Measurements from ENCODE around the gene UBL4B.

Gene UBL4B

DNA sequence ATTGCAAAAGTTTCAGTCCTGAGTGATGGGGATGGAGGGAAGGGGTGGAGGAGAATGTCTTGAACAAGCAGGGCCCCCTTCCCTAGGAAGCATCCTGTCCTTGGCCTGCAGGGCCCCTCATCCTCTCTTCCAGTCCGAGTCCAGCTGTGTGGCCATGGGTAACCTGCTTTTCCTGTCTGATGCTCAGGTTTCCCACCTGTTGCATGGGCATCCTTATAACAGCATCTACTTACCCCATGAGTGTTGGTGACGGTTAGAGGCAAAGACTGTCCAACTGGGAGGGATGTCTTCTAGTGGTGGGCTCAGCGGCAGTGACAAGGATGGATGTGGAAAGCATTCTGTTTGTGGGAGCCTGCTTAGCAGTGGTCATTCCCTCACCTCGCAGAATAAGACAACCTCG is 1.9 kb downstream of the UBL4B start:
- no peak overlapping the region for H2AFZ ChIP-seq (ENCODE audit: low read depth, low read length, severe bottlenecking)
- no peaks in the 10 kb centered on the region for H3K9me3 ChIP-seq (ENCODE audit: insufficient read depth, low read length)
- H3K9me2 ChIP-seq (replicated peaks; ENCODE audit: insufficient read depth, low read length) = no peaks in the 10 kb centered on the region
- no peak for TF ChIP-seq EZH2phosphoT487 (conservative IDR thresholded peaks at IDR 0.05; ENCODE audit: low read length)
- TF ChIP-seq, protein P1, sequence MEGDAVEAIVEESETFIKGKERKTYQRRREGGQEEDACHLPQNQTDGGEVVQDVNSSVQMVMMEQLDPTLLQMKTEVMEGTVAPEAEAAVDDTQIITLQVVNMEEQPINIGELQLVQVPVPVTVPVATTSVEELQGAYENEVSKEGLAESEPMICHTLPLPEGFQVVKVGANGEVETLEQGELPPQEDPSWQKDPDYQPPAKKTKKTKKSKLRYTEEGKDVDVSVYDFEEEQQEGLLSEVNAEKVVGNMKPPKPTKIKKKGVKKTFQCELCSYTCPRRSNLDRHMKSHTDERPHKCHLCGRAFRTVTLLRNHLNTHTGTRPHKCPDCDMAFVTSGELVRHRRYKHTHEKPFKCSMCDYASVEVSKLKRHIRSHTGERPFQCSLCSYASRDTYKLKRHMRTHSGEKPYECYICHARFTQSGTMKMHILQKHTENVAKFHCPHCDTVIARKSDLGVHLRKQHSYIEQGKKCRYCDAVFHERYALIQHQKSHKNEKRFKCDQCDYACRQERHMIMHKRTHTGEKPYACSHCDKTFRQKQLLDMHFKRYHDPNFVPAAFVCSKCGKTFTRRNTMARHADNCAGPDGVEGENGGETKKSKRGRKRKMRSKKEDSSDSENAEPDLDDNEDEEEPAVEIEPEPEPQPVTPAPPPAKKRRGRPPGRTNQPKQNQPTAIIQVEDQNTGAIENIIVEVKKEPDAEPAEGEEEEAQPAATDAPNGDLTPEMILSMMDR (IDR thresholded peaks at IDR 0.05; ENCODE audit: insufficient read depth, low read length, poor library complexity, severe bottlenecking) = no peak
- no peak overlapping the region for H3K4me2 ChIP-seq (ENCODE audit: low read depth, low read length, poor library complexity, severe bottlenecking)
- no peaks in the 10 kb centered on the region for H3F3A ChIP-seq (ENCODE audit: insufficient read depth)
- no peak overlapping the region for H3K27ac ChIP-seq (ENCODE audit: low read depth, low read length)
- no peaks in the 10 kb centered on the region for H4K20me1 ChIP-seq (ENCODE audit: low read depth, low read length)
- H3K79me2 ChIP-seq (ENCODE audit: insufficient read depth, low read length) = no peaks in the 10 kb centered on the region
- H3K36me3 ChIP-seq (ENCODE audit: low read length) = no peaks in the 10 kb centered on the region
- no peaks in the 10 kb centered on the region for H3K27me3 ChIP-seq (ENCODE audit: low read length)
- no peak overlapping the region for H3K4me3 ChIP-seq (ENCODE audit: insufficient read depth, low read length, poor library complexity, severe bottlenecking)
- no peak overlapping the region for H3K9ac ChIP-seq (ENCODE audit: low read length)

GRCh38 chr1:110114784-110115183 is 2.5 kb downstream of the UBL4B start:
- Histone ChIP-seq H3K9ac (ENCODE audit: low read length) (no peak overlapping the region), H3K4me2 (ENCODE audit: low read depth, low read length, poor library complexity, severe bottlenecking) (no peak overlapping the region), H4K20me1 (ENCODE audit: low read depth, low read length) (no peaks in the 10 kb centered on the region), H3K36me3 (ENCODE audit: low read length) (no peaks in the 10 kb centered on the region), H3K27ac (ENCODE audit: low read depth, low read length) (no peak overlapping the region), H3K9me2 (replicated peaks; ENCODE audit: insufficient read depth, low read length) (no peaks in the 10 kb centered on the region), H3K9me3 (ENCODE audit: insufficient read depth, low read length) (no peaks in the 10 kb centered on the region), H2AFZ (ENCODE audit: low read depth, low read length, severe bottlenecking) (no peak overlapping the region), H3K79me2 (ENCODE audit: insufficient read depth, low read length) (no peaks in the 10 kb centered on the region), H3F3A (ENCODE audit: insufficient read depth) (no peaks in the 10 kb centered on the region), H3K4me3 (ENCODE audit: insufficient read depth, low read length, poor library complexity, severe bottlenecking) (no peak overlapping the region), H3K27me3 (ENCODE audit: low read length) (no peaks in the 10 kb centered on the region)
- TF ChIP-seq, protein P1 (IDR thresholded peaks at IDR 0.05; ENCODE audit: insufficient read depth, low read length, poor library complexity, severe bottlenecking) = no peak
- no peak for TF ChIP-seq EZH2phosphoT487 (conservative IDR thresholded peaks at IDR 0.05; ENCODE audit: low read length)

GRCh38 chr1:110118636-110119396 is 6.6 kb downstream of the UBL4B start:
- Histone ChIP-seq H3K9me3 (ENCODE audit: insufficient read depth, low read length) (peaks cover 11% of the 10 kb centered on the region; the same call in 1 of the 2 replicates), H3K9ac (ENCODE audit: low read length) (no peak overlapping the region), H3K4me3 (ENCODE audit: insufficient read depth, low read length, poor library complexity, severe bottlenecking) (no peak overlapping the region), H3K79me2 (ENCODE audit: insufficient read depth, low read length) (no peaks in the 10 kb centered on the region), H4K20me1 (ENCODE audit: low read depth, low read length) (no peaks in the 10 kb centered on the region), H3K27me3 (ENCODE audit: low read length) (no peaks in the 10 kb centered on the region), H3F3A (ENCODE audit: insufficient read depth) (no peaks in the 10 kb centered on the region), H3K4me2 (ENCODE audit: low read depth, low read length, poor library complexity, severe bottlenecking) (no peak overlapping the region), H2AFZ (ENCODE audit: low read depth, low read length, severe bottlenecking) (no peak overlapping the region), H3K36me3 (ENCODE audit: low read length) (no peaks in the 10 kb centered on the region), H3K9me2 (replicated peaks; ENCODE audit: insufficient read depth, low read length) (no peaks in the 10 kb centered on the region), H3K27ac (ENCODE audit: low read depth, low read length) (no peak overlapping the region)
- no peak for TF ChIP-seq EZH2phosphoT487 (conservative IDR thresholded peaks at IDR 0.05; ENCODE audit: low read length)
- TF ChIP-seq, protein P1 (IDR thresholded peaks at IDR 0.05; ENCODE audit: insufficient read depth, low read length, poor library complexity, severe bottlenecking) = no peak

All from SU-DHL-6 (cell line).